ENCODE data around the gene TUBA1A.
"Not testable (repeated sequence)": the region's sequence is repeated elsewhere in the genome, so short reads cannot be mapped to it uniquely, and the experiment has no call there.

The TUBA1A gene

GRCh38 chr12:49154221-49154620, 34.7 kb downstream of the TUBA1A start:
- Histone ChIP-seq H3K9me3 (ENCODE audit: control insufficient read depth, low read length) (no peaks in the 10 kb centered on the region), H3K36me3 (ENCODE audit: control insufficient read depth, insufficient read depth, low read length) (no peaks in the 10 kb centered on the region), H3K4me1 (ENCODE audit: control insufficient read depth, insufficient read depth, low read length, poor library complexity, severe bottlenecking) (no peaks in the 10 kb centered on the region), H3K27ac (ENCODE audit: low read depth, low read length, severe bottlenecking) (no peak overlapping the region), H3K4me3 (ENCODE audit: extremely low read depth, insufficient read depth, low read length, poor library complexity, severe bottlenecking) (no peak overlapping the region)
- no CpG with 5 or more reads among the region's 3 CpGs for WGBS, 2 experiments (ENCODE audit: insufficient coverage in 2 of 2)

DNA sequence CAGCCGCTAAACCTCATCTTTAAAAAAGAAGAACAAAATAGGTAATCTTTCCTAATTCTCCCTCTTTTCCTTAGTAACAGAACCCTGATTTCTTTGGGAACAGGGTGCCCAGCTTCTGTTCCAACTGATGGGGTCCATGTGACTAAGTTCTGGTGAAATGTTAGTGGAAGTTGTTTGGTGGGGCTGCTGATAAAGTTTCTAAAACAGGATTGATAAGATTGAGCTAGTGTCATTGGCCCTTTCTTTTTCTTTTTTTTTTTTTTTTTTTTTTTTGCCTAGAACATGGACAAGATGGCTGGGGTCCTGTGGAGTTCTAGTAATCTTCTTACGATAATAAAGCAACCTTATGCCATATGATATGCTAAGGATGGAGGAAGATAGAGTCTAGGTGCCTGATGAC, 41.5 kb downstream of the TUBA1A start:
- Histone ChIP-seq H3K9me3 (ENCODE audit: control insufficient read depth, low read length) (no peaks in the 10 kb centered on the region), H3K4me3 (ENCODE audit: extremely low read depth, insufficient read depth, low read length, poor library complexity, severe bottlenecking) (no peak overlapping the region), H3K36me3 (ENCODE audit: control insufficient read depth, insufficient read depth, low read length) (no peaks in the 10 kb centered on the region), H3K27ac (ENCODE audit: low read depth, low read length, severe bottlenecking) (no peak overlapping the region), H3K4me1 (ENCODE audit: control insufficient read depth, insufficient read depth, low read length, poor library complexity, severe bottlenecking) (no peaks in the 10 kb centered on the region)
- WGBS, 2 experiments (ENCODE audit: insufficient coverage in 2 of 2) = 100% methylated on average over 1 of the region's 2 CpGs

- Histone ChIP-seq H3K4me1 (ENCODE audit: control insufficient read depth, insufficient read depth, low read length, poor library complexity, severe bottlenecking) (no peaks in the 10 kb centered on the region), H3K36me3 (ENCODE audit: control insufficient read depth, insufficient read depth, low read length) (no peaks in the 10 kb centered on the region), H3K27ac (ENCODE audit: low read depth, low read length, severe bottlenecking) (no peak overlapping the region), H3K4me3 (ENCODE audit: extremely low read depth, insufficient read depth, low read length, poor library complexity, severe bottlenecking) (no peak overlapping the region), H3K9me3 (ENCODE audit: control insufficient read depth, low read length) (no peaks in the 10 kb centered on the region)
- WGBS, 2 experiments (ENCODE audit: insufficient coverage in 2 of 2) = 88 to 100% methylated on average over 1 of the region's 1 CpG
Measured at GRCh38 chr12:49146406-49146805, 42.5 kb downstream of the TUBA1A start.

- Histone ChIP-seq H3K4me3 (ENCODE audit: extremely low read depth, insufficient read depth, low read length, poor library complexity, severe bottlenecking) (no peak overlapping the region), H3K9me3 (ENCODE audit: control insufficient read depth, low read length) (no peaks in the 10 kb centered on the region), H3K27ac (ENCODE audit: low read depth, low read length, severe bottlenecking) (no peak overlapping the region), H3K4me1 (ENCODE audit: control insufficient read depth, insufficient read depth, low read length, poor library complexity, severe bottlenecking) (no peaks in the 10 kb centered on the region), H3K36me3 (ENCODE audit: control insufficient read depth, insufficient read depth, low read length) (no peaks in the 10 kb centered on the region)
- 92 to 94% methylated on average over 2 of the region's 2 CpGs for WGBS, 2 experiments (ENCODE audit: insufficient coverage in 2 of 2)
Measured at GRCh38 chr12:49144384-49144783, 44.5 kb downstream of the TUBA1A start.

- no peaks in the 10 kb centered on the region for H3K4me1 ChIP-seq (ENCODE audit: control insufficient read depth, insufficient read depth, low read length, poor library complexity, severe bottlenecking)
- no peak overlapping the region for H3K27ac ChIP-seq (ENCODE audit: low read depth, low read length, severe bottlenecking)
- no peaks in the 10 kb centered on the region for H3K9me3 ChIP-seq (ENCODE audit: control insufficient read depth, low read length)
- H3K36me3 ChIP-seq (ENCODE audit: control insufficient read depth, insufficient read depth, low read length) = no peaks in the 10 kb centered on the region
- H3K4me3 ChIP-seq (ENCODE audit: extremely low read depth, insufficient read depth, low read length, poor library complexity, severe bottlenecking) = no peak overlapping the region
- 100% methylated on average over 1 of the region's 2 CpGs for WGBS, 2 experiments (ENCODE audit: insufficient coverage in 2 of 2)
Measured at GRCh38 chr12:49138999-49139398, 49.9 kb downstream of the TUBA1A start.

DNA sequence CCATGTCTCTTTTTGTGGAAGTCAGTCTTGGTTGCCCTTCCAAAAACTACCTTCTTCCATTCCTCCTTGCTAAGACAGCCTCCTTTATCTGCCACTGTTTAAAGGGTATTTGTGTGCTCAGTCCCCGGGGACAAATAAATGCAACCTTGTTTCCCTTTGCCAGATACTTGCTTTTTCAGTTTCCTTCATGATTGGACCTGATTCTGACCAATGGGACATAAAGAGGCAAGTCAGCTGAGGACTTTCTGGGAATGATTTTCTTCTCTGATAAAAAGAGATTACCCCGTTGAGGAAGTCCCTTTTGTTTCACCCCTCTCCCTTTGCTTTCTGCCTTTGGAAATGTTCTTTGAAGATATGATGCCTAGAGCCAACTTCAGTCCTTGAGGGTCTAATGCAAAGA, 50.3 kb downstream of the TUBA1A start:
- Histone ChIP-seq H3K27ac (ENCODE audit: low read depth, low read length, severe bottlenecking) (no peak overlapping the region), H3K36me3 (ENCODE audit: control insufficient read depth, insufficient read depth, low read length) (no peaks in the 10 kb centered on the region), H3K9me3 (ENCODE audit: control insufficient read depth, low read length) (no peaks in the 10 kb centered on the region), H3K4me3 (ENCODE audit: extremely low read depth, insufficient read depth, low read length, poor library complexity, severe bottlenecking) (no peak overlapping the region), H3K4me1 (ENCODE audit: control insufficient read depth, insufficient read depth, low read length, poor library complexity, severe bottlenecking) (no peaks in the 10 kb centered on the region)
- 80 to 100% methylated on average over 1 to 2 of the region's 2 CpGs for WGBS, 2 experiments (ENCODE audit: insufficient coverage in 2 of 2)

DNA sequence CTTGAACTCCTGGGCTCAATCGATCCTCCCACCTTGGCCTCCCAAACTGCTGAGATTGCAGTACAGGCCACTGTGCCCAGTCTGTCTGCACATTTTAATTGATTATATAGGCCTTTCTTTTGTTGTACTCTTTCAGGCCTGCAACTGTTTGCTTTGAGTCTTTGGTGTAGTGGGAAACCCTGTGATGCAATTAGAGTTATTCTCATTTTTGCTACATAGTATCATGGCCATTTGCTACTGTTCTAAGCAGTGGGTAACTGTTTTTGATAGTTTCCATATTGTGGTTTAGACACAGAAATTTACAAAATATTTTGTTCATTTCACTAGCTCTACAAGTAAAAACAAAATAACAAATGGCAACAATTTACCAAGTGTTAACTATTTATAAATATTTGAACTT, 51.4 kb downstream of the TUBA1A start:
- Histone ChIP-seq H3K4me3 (ENCODE audit: extremely low read depth, insufficient read depth, low read length, poor library complexity, severe bottlenecking) (no peak overlapping the region), H3K36me3 (ENCODE audit: control insufficient read depth, insufficient read depth, low read length) (no peaks in the 10 kb centered on the region), H3K27ac (ENCODE audit: low read depth, low read length, severe bottlenecking) (no peak overlapping the region), H3K9me3 (ENCODE audit: control insufficient read depth, low read length) (no peaks in the 10 kb centered on the region), H3K4me1 (ENCODE audit: control insufficient read depth, insufficient read depth, low read length, poor library complexity, severe bottlenecking) (no peaks in the 10 kb centered on the region)
- 67 to 86% methylated on average over 1 of the region's 1 CpG for WGBS, 2 experiments (ENCODE audit: insufficient coverage in 2 of 2)

GRCh38 chr12:49136997-49137396, 51.9 kb downstream of the TUBA1A start:
- not testable (repeated sequence) for H3K27ac ChIP-seq (ENCODE audit: low read depth, low read length, severe bottlenecking); H3K4me3 ChIP-seq (ENCODE audit: extremely low read depth, insufficient read depth, low read length, poor library complexity, severe bottlenecking); H3K36me3 ChIP-seq (ENCODE audit: control insufficient read depth, insufficient read depth, low read length); H3K9me3 ChIP-seq (ENCODE audit: control insufficient read depth, low read length); H3K4me1 ChIP-seq (ENCODE audit: control insufficient read depth, insufficient read depth, low read length, poor library complexity, severe bottlenecking)
- WGBS, 2 experiments (ENCODE audit: insufficient coverage in 2 of 2) = 80 to 83% methylated on average over 1 of the region's 3 CpGs
